NCI-H2227 (cell line): ENCODE results near the gene LRRK1.

Experiments
- DNase-seq: peaks from one replicate; lab custom pipeline; 2025; ENCODE audit not compliant: unreplicated experiment; lab: John Stamatoyannopoulos, UW

The LRRK1 gene

GRCh38 chr15:100891307-100892012 is 27.7 kb upstream of the LRRK1 start:
- DNase-seq, result no peak

GRCh38 chr15:100892013-100892355 is 27.2 kb upstream of the LRRK1 start:
- DNase-seq, result no peak

DNA sequence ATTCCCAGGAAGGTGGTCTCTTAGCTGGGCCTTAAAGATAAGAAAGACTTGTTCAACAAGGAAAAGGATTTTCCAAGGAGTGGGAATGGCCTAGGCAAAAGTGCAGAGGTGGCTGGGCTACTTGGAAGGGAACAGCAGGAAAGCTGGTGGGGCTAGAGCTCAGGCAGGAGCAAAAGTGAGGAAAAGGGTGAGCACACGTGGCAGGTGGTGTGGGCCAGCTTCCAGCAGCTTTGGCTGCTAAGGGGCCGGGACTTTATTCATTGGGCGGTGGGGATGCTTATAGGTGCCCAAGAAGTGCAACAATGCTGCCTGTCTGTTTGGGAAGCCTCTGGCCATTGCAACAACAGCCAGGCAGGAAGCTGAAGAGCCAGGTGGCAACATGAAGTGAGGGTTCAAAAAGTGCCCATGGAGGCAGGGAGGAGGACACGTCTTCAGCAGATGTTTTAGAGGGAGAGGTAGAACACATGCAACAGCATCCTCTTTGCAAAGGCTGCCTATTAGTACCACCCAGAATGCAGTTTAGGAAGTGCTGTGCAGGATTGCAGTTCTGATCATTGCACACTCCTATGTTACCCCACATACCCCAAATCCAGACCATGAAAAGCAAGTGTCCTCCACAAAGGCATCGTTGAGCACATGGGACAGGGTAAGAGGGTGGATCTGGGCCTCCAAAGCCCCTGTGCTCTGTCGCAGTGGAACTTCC is 25.7 kb upstream of the LRRK1 start:
- DNase-seq, result no peak

DNA sequence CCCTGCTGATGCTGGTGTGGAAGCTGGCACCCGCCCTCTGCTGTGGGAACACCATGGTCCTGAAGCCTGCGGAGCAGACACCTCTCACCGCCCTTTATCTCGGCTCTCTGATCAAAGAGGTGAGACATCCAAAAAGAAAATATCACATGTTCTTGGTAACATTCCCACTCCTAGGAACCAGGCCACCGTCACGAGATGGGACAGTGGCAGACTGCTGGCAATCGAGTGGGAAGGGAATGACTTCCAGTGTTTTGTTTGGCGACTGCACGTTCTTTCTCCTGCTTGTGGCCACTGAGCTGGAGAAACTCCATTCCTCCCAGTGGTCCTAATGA is 25.2 kb upstream of the LRRK1 start:
- DNase-seq, result no peak

GRCh38 chr15:100895721-100896120 is 23.4 kb upstream of the LRRK1 start:
- DNase-seq, result no peak

DNA sequence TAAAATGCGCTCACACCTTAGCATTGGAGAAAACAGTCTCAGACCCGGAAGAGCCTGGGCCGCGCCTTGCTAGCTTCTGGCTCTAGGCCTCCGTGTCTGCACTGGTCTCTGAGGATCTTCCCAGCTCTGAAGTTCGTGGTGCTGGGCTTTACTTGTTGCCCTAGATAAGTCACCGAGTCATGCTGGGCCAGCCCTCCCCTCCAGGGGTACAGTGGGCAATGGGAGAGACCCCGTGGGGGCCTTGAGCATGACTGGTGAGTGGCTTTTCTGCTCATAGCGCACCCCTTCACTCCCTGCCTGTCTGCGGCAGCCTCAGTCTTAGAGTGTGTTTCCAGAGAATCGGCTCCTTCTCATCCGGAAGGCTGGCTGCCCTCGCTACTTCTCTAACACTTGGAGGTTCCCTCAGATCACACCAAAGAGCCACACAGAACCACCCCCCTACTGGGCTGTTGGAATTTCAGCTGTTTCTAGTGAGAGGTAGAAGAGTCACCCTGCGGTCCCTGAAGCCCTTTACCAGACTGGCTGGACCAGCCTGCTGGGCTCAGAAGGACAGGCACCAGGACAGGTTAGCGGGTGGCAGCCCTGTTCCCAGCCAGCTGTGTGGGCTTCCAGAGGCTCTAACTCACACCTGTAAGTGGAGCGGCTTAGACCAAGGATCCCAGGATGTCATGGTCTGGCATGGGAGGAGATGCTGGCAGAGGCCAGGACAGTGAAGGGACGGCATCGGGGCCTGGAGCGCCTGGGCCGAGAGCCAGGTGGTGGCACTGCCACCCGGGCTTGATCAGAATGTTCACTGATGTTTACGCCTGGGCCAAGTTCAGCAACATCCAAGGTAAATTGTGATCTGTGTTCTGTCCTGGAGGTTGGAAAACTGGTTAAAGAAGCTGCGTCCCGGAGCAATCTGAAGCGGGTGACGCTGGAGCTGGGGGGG is 21.7 kb upstream of the LRRK1 start:
- no peak for DNase-seq

DNA sequence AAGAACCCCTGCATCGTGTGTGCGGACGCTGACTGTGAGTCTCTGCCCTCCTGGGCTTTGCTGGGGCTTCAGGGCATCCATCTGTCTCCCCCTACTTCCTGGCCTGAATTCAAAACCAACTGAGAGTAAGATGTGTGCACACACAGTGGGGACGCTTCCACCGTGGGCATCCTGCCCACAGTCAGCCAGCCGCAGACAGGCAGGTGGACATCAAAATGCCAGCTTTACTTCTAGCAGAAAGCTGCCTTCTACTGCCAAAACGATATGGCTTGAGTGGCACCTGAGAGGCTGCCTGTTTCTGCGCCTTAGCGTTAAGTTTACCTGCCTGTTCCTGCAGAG is 21.0 kb upstream of the LRRK1 start:
- no peak for DNase-seq

- no peak for DNase-seq
Measured at GRCh38 chr15:100898661-100899462, 20.3 kb upstream of the LRRK1 start.

DNA sequence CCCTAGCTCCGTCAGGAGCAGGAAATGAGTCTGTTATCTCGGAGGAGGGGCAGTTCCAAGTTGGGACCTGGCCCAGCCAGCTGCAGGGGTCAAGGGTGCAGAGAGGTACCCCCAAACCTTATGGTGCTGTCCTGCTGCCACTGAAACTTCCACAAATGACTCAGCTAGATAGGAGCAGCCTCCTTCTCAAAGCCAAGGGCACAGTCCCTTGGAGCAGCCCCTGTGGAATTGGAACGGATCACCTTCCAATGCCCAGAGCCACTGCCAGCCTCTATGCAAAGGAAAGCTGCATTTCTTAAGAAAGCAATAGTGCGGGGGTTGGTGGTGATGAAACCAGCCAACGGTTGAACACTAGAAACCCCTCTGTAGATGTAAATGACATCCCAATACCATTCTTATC is 19.6 kb upstream of the LRRK1 start:
- no peak for DNase-seq

DNA sequence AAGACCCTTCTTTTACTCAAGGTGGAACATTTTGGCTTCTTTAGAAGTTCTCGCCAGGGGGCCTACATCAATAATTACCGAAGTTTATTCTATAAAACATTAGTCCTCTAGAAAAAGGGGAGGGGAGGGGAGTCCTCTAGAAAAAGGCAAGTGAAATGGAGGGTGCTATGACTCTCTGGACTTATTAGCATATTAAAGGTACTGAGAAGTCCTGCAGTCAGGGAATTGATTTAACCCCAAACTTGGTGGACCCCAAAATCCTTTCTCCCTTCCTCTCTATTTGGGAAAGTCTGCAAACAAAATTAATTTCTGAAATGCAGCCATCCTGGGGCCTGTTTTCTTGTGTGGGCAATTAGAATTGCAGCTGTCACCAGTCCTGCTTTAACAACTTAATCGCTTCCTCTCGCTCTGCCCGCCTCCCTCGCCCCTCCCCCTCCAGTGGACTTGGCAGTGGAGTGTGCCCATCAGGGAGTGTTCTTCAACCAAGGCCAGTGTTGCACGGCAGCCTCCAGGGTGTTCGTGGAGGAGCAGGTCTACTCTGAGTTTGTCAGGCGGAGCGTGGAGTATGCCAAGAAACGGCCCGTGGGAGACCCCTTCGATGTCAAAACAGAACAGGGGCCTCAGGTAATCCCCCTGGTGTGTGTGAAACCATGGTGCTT is 18.9 kb upstream of the LRRK1 start:
- DNase-seq, result no peak

DNA sequence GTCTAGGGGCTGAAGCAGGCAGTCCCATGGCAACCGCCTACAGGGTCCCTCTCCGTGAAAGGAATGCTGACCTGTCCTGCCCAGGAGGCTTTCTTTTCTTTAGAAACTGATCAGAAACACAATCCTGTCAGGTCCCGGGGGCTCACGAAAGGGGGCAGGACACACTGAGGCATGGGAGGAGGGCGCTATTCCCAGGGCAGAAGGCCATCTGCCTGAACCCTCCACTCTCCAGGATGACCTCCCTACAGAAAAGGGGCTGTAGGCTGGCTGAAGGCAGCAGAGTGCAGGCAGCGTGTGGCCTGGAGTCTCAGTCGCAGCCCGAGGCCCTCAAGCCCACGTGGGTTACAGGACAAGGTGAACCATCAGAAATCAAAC is 18.4 kb upstream of the LRRK1 start:
- no peak for DNase-seq

- no peak for DNase-seq
Measured at GRCh38 chr15:100901296-100901695, 17.9 kb upstream of the LRRK1 start.

GRCh38 chr15:100901702-100902435 is 17.3 kb upstream of the LRRK1 start:
- DNase-seq, result no peak

GRCh38 chr15:100902436-100903167 is 16.6 kb upstream of the LRRK1 start:
- DNase-seq, result no peak

DNA sequence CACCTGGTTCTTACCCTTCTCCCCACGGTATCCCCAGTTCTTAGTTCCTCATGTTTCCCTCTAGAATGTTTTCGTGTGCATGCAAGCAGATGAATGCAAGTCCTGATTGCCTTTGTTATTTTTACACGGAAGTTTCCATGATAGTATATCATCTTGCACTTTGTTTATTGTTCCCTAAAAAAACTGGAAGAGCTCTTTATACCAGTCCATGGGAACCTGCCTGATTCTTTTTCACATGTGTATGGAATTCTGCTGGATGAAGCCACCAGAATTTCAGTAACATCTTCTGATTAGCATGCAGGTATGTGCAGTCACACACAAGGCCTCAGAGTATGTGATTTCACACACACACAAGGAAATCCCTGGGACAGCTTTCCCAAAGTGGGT is 16.0 kb upstream of the LRRK1 start:
- DNase-seq, result no peak

- DNase-seq, result no peak
Measured at GRCh38 chr15:100905850-100906249, 13.3 kb upstream of the LRRK1 start.

- no peak for DNase-seq
Measured at GRCh38 chr15:100908466-100908865, 10.7 kb upstream of the LRRK1 start.

GRCh38 chr15:100909565-100909964 is 9.6 kb upstream of the LRRK1 start:
- DNase-seq, result no peak
